GM23248 (cell line): ENCODE results near the gene MICOS13. TPM values are rescaled to one million over a fixed set of nuclear protein-coding genes. Genes with fewer than 3 reads are reported as not detected.

Source experiments
- DNase-seq: peaks from one replicate; pipeline ENCODE4 v3.0.0-alpha.2; 2015
- H2AFZ ChIP-seq: fragments of 200-600 bp; sonication (generic); 2 replicates; pipeline ENCODE4 v1.6.1; 2016; ENCODE audit warnings: antibody characterized with exemption
- H3F3A ChIP-seq: fragments of 200-600 bp; sonication (generic); 2 replicates; pipeline ENCODE4 v1.6.1; 2016; ENCODE audit warnings: mild to moderate bottlenecking, antibody characterized with exemption, mixed run types; ENCODE audit not compliant: insufficient read depth
- H3K27ac ChIP-seq: fragments of 200-600 bp; sonication (generic); 2 replicates; pipeline ENCODE4 v1.5.1; 2016; ENCODE audit warnings: mild to moderate bottlenecking
- H3K27me3 ChIP-seq: fragments of 200-600 bp; sonication (generic); replicated peaks from 2 replicates; pipeline ENCODE4 v1.6.1; 2016; ENCODE audit warnings: mild to moderate bottlenecking; ENCODE audit not compliant: insufficient read depth
- H3K36me3 ChIP-seq: fragments of 200-600 bp; sonication (generic); 2 replicates; pipeline ENCODE4 v1.6.1; 2016; ENCODE audit warnings: low read depth, mild to moderate bottlenecking
- H3K4me1 ChIP-seq: fragments of 200-600 bp; sonication (generic); 2 replicates; pipeline ENCODE4 v1.6.1; 2016; ENCODE audit warnings: mild to moderate bottlenecking; ENCODE audit not compliant: insufficient read depth
- H3K4me2 ChIP-seq: fragments of 200-600 bp; sonication (generic); one replicate; pipeline ENCODE4 v1.6.1; 2016; ENCODE audit warnings: mild to moderate bottlenecking; ENCODE audit not compliant: unreplicated experiment
- H3K4me3 ChIP-seq: fragments of 200-600 bp; sonication (generic); 2 replicates; pipeline ENCODE4 v1.5.1; 2016; ENCODE audit warnings: mild to moderate bottlenecking
- H3K79me2 ChIP-seq: fragments of 200-600 bp; sonication (generic); 2 replicates; pipeline ENCODE4 v1.6.1; 2016; ENCODE audit warnings: mild to moderate bottlenecking; ENCODE audit not compliant: insufficient read depth
- H3K9ac ChIP-seq: fragments of 200-600 bp; sonication (generic); 2 replicates; pipeline ENCODE4 v1.6.1; 2016; ENCODE audit warnings: mild to moderate bottlenecking
- H3K9me2 ChIP-seq: fragments of 200-600 bp; sonication (generic); 2 replicates; pipeline ENCODE4 v1.6.1; 2016; ENCODE audit warnings: mixed run types, mild to moderate bottlenecking, moderate library complexity; ENCODE audit not compliant: insufficient read depth
- H3K9me3 ChIP-seq: fragments of 200-600 bp; sonication (generic); one replicate; pipeline ENCODE4 v1.6.1; 2017; ENCODE audit warnings: low read depth
- H4K20me1 ChIP-seq: fragments of 200-600 bp; sonication (generic); 2 replicates; pipeline ENCODE4 v1.6.0; 2016; ENCODE audit not compliant: insufficient read depth
- EZH2 ChIP-seq: fragments of 200-600 bp; sonication (generic); IDR thresholded peaks from 2 replicates; pipeline ENCODE4 v1.6.1; 2018; ENCODE audit warnings: antibody characterized with exemption, mild to moderate bottlenecking; ENCODE audit not compliant: insufficient read depth, poor library complexity, severe bottlenecking
- EZH2phosphoT487 ChIP-seq: fragments of 200-600 bp; sonication (generic); IDR thresholded peaks from 2 replicates; pipeline ENCODE4 v1.6.1; 2018; ENCODE audit warnings: antibody characterized with exemption, moderate library complexity, mild to moderate bottlenecking, low read depth; ENCODE audit not compliant: insufficient read depth
- WGBS, 2 experiments: methylation state at CpG; one replicate each; pipeline ENCODE4 v1.1.6; 2015 to 2017; ENCODE audit warnings: low lambda C conversion rate in 2 of 2, low coverage in 1 of 2; ENCODE audit errors: missing lambda C conversion rate in 2 of 2; 5-methylcytosine and 5-hydroxymethylcytosine counted together
- in situ Hi-C: fragments of 300-500 bp; cut with MboI; formaldehyde crosslinking; loops from 2 replicates; pipeline ENCODE4 v1.15.0; 2020
- polyA plus RNA-seq: library from polyadenylated mRNA; unstranded; fragments of >200 nt; fragmentation: Nextera tagmentation; extraction: Ambion mirVana; gene quantifications from 2 replicates; pipeline ENCODE4 v1.2.1, GENCODE V29; 2016
- total RNA-seq: library from RNA; depleted of rRNA; stranded (reverse); fragments of >200 nt; shearing (Covaris generic); gene quantifications from 2 replicates; pipeline ENCODE4 v1.2.3, GENCODE V29; 2014

The MICOS13 gene
- total and polyA plus RNA-seq, 2 experiments from 2014 or later, result 44.5 to 147 TPM

DNA sequence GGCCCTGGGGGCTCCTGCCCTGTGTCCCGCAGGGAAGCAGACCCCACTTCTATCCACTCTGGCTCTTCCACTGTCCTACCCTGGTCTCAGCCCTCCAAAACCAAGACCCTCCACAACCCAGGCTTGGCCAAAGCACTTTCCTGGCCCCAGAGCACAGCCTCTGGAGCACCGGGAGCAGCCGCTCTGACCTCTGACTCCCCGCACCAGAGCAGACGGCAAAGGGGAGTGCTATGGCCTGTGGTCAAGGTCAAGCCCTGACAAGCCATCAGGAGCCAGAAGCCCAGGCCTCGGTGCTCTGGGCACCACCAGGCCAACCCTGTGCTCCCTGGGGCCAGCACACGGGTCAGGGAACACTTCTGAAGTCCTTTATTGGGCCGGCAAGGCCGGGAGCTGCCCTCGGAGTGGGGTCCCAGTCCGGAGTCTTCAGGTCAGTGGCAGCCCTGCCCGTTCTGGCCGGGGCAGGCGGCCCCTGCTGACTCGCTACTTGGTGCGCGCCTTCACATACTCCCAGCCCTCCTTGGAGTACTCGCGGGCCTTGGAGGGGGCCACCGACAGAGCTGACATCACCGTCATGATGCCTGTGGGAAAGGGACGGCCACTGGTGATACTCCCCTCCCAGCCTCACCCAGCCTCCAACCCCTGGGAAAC, 2.1 kb downstream of the MICOS13 start:
- Histone ChIP-seq H3K79me2 (peaks cover 15% of the 10 kb centered on the region), H3K27me3 (no peaks in the 10 kb centered on the region), H4K20me1 (no peaks in the 10 kb centered on the region), H3K4me1 (no peaks in the 10 kb centered on the region), H3K9me3 (no peaks in the 10 kb centered on the region), H2AFZ (no peak overlapping the region), H3K4me2 (no peak overlapping the region), H3F3A (no peaks in the 10 kb centered on the region), H3K27ac (no peak overlapping the region), H3K9me2 (no peaks in the 10 kb centered on the region), H3K36me3 (no peaks in the 10 kb centered on the region), H3K9ac (no peak overlapping the region), H3K4me3 (no peak overlapping the region)
- no peak for TF ChIP-seq EZH2
- TF ChIP-seq EZH2phosphoT487, result no peak
- in situ Hi-C loops, result no loop called here
- DNase-seq, result no peak
- WGBS, 2 experiments, result 97 to 98% methylated on average over 14 to 22 of the region's 22 CpGs

DNA sequence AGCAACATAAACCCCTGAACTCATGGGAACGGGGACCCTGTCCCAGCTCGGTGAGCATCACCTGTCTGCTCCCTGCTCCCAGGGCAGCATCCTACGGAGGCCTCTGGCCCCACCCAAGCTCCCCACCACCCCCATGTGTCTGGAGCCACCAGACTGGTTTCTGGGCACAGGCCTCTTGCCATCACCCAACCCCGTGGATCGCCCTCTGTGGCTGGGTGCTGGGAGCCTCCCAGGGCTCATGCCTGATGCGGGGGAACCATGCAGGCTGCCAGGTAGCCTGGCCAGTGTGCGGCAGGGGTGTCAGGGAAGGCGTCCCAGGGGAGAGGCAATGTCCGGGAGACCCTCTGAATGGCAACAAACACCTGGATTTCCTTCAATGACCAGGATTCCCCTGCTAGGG, 2.7 kb downstream of the MICOS13 start:
- H3K9ac ChIP-seq, result no peak overlapping the region
- H3K36me3 ChIP-seq, result no peaks in the 10 kb centered on the region
- WGBS, 2 experiments, result 86 to 94% methylated on average over 6 to 9 of the region's 9 CpGs
- no peaks in the 10 kb centered on the region for H3K9me2 ChIP-seq
- no peaks in the 10 kb centered on the region for H3K9me3 ChIP-seq
- H4K20me1 ChIP-seq, result no peaks in the 10 kb centered on the region
- H3K4me1 ChIP-seq, result no peaks in the 10 kb centered on the region
- H2AFZ ChIP-seq, result no peak overlapping the region
- TF ChIP-seq EZH2phosphoT487 (no peak), EZH2 (no peak)
- H3K27ac ChIP-seq, result no peak overlapping the region
- H3K79me2 ChIP-seq, result peaks cover 15% of the 10 kb centered on the region
- no peaks in the 10 kb centered on the region for H3F3A ChIP-seq
- H3K4me2 ChIP-seq, result no peak overlapping the region
- H3K27me3 ChIP-seq, result no peaks in the 10 kb centered on the region
- in situ Hi-C loops, result no loop called here
- DNase-seq, result no peak
- H3K4me3 ChIP-seq, result no peak overlapping the region

DNA sequence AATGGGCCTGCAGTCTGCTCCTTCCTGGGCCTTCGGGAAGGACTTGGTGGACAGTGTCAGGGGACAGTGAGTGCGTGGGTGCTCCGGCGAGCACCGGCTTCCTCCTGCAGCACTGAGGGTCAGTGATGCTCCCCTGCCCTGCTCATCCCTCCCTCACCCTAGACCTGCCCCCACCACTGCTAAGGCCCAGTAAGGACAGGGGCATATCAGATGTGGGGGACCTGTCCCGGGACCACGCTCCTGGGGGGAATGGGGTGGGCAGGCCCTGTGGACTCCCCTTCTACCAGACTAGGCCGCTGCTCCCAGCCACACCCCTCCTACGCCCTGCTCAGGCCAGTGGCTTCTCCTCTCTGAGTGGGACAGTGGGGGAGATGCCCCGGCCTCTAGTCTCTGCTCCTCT, 3.2 kb downstream of the MICOS13 start:
- Histone ChIP-seq H3K27me3 (no peaks in the 10 kb centered on the region), H3F3A (no peaks in the 10 kb centered on the region), H3K4me1 (no peaks in the 10 kb centered on the region), H3K4me3 (no peak overlapping the region), H4K20me1 (no peaks in the 10 kb centered on the region), H3K27ac (no peak overlapping the region), H3K79me2 (peaks cover 15% of the 10 kb centered on the region), H3K9me3 (no peaks in the 10 kb centered on the region), H3K36me3 (no peaks in the 10 kb centered on the region), H3K4me2 (no peak overlapping the region), H2AFZ (no peak overlapping the region), H3K9ac (no peak overlapping the region), H3K9me2 (no peaks in the 10 kb centered on the region)
- WGBS, 2 experiments, result 86 to 87% methylated on average over 9 to 10 of the region's 10 CpGs
- TF ChIP-seq EZH2phosphoT487 (no peak), EZH2 (no peak)
- in situ Hi-C loops, result no loop called here
- DNase-seq, result no peak

DNA sequence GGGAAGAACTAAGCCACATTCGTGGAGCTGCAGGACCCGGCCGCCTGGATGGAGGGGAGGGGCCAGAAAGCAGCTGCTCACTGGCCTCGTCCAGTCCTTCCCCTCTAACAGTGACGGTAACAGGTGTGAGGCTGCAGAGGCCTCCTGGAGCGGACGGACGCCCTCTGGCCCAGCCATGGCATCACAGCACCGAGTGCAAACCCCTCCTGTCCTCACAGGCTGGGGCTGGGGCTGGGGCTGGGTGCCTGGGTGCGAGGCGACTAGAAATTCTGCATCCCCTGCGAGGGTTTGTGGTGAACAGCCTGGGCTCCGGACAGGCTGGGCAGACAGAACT, 3.6 kb downstream of the MICOS13 start:
- Histone ChIP-seq H3K36me3 (no peaks in the 10 kb centered on the region), H3K79me2 (peaks cover 15% of the 10 kb centered on the region), H2AFZ (no peak overlapping the region), H3K9ac (no peak overlapping the region), H3K4me1 (no peaks in the 10 kb centered on the region), H3K9me2 (no peaks in the 10 kb centered on the region), H3K27ac (no peak overlapping the region), H3K4me3 (no peak overlapping the region), H3K9me3 (no peaks in the 10 kb centered on the region), H3K27me3 (no peaks in the 10 kb centered on the region), H3K4me2 (no peak overlapping the region), H3F3A (0 out of 2 replicates have a peak, but pooled peaks cover 3% of the 10 kb centered on the region), H4K20me1 (no peaks in the 10 kb centered on the region)
- TF ChIP-seq EZH2phosphoT487 (no peak), EZH2 (no peak)
- WGBS, 2 experiments, result 61 to 69% methylated on average over 13 of the region's 13 CpGs
- in situ Hi-C loops, result no loop called here
- no peak for DNase-seq
